Measurements from ENCODE around the gene SGSM2.

- TF ChIP-seq, protein P1, sequence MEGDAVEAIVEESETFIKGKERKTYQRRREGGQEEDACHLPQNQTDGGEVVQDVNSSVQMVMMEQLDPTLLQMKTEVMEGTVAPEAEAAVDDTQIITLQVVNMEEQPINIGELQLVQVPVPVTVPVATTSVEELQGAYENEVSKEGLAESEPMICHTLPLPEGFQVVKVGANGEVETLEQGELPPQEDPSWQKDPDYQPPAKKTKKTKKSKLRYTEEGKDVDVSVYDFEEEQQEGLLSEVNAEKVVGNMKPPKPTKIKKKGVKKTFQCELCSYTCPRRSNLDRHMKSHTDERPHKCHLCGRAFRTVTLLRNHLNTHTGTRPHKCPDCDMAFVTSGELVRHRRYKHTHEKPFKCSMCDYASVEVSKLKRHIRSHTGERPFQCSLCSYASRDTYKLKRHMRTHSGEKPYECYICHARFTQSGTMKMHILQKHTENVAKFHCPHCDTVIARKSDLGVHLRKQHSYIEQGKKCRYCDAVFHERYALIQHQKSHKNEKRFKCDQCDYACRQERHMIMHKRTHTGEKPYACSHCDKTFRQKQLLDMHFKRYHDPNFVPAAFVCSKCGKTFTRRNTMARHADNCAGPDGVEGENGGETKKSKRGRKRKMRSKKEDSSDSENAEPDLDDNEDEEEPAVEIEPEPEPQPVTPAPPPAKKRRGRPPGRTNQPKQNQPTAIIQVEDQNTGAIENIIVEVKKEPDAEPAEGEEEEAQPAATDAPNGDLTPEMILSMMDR (IDR thresholded peaks at IDR 0.05; ENCODE audit: low read length) = no peak
- TF ChIP-seq EZH2phosphoT487 (IDR thresholded peaks at IDR 0.05; ENCODE audit: low read length) (no peak), EZH2 (optimal IDR thresholded peaks at IDR 0.05; ENCODE audit: low read depth, low read length) (no peak)
Observed at GRCh38 chr17:2357237-2357636, 19.9 kb downstream of the SGSM2 start.
